ENCODE measurements around the gene NDUFA1.

DNA sequence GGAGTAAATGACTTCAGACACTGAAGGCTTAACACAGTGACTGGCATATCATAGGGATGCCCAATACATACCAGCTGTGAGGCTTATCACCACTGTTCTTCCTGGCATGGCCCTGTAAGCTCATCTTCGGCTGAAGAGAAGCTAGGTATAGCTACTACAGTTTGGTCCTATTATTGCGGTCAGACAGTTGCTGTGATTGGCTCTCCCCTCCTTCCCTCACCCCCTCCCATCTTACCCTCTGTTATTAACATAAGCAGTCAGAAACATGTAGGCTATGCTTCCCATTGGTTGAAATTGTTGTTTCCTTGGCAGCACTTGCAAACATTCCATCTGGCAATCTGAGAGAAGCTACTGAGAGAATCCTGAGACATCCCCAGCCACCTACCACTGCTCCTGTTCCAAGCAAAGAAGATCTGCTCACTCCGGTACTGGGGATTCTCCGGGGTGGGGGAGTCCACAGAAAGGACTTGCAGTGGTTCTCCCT is 24.3 kb downstream of the NDUFA1 start, which contains the start of gene AKAP14:
- TF ChIP-seq, protein P1, sequence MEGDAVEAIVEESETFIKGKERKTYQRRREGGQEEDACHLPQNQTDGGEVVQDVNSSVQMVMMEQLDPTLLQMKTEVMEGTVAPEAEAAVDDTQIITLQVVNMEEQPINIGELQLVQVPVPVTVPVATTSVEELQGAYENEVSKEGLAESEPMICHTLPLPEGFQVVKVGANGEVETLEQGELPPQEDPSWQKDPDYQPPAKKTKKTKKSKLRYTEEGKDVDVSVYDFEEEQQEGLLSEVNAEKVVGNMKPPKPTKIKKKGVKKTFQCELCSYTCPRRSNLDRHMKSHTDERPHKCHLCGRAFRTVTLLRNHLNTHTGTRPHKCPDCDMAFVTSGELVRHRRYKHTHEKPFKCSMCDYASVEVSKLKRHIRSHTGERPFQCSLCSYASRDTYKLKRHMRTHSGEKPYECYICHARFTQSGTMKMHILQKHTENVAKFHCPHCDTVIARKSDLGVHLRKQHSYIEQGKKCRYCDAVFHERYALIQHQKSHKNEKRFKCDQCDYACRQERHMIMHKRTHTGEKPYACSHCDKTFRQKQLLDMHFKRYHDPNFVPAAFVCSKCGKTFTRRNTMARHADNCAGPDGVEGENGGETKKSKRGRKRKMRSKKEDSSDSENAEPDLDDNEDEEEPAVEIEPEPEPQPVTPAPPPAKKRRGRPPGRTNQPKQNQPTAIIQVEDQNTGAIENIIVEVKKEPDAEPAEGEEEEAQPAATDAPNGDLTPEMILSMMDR (IDR thresholded peaks at IDR 0.05; ENCODE audit: low read length): no peak
- no peak for TF ChIP-seq EZH2 (IDR thresholded peaks at IDR 0.05; ENCODE audit: borderline replicate concordance, low read length)
